HG03060 (cell line): ENCODE measurements around the gene FOXM1.

Source experiments
- ATAC-seq: cut with Tn5 transposase; IDR thresholded peaks from one replicate; pipeline ENCODE4 v1.9.1; 2021; ENCODE audit warnings: low read depth, moderate number of reproducible peaks; ENCODE audit not compliant: unreplicated experiment

The FOXM1 gene

GRCh38 chr12:2844786-2845185 is 32.2 kb downstream of the FOXM1 start:
- ATAC-seq: no peak

GRCh38 chr12:2842948-2843347 is 34.0 kb downstream of the FOXM1 start:
- no peak for ATAC-seq

- no peak for ATAC-seq
Measured at GRCh38 chr12:2841056-2841650, 35.8 kb downstream of the FOXM1 start.

GRCh38 chr12:2836574-2836973 is 40.4 kb downstream of the FOXM1 start:
- ATAC-seq: no peak

GRCh38 chr12:2835691-2836403 is 41.1 kb downstream of the FOXM1 start:
- ATAC-seq: no peak

- no peak for ATAC-seq
Measured at GRCh38 chr12:2834581-2835491, 42.1 kb downstream of the FOXM1 start, which contains the start of gene NRIP2. TSS of gene NRIP2 (minus strand) at chr12:2835035. CDS start at chr12:2834983, 52 bp downstream.

GRCh38 chr12:2833810-2834209 is 43.2 kb downstream of the FOXM1 start:
- no peak for ATAC-seq

GRCh38 chr12:2833327-2833726 is 43.6 kb downstream of the FOXM1 start:
- ATAC-seq: no peak

GRCh38 chr12:2832550-2833127 is 44.3 kb downstream of the FOXM1 start:
- ATAC-seq: no peak

GRCh38 chr12:2829275-2829674 is 47.7 kb downstream of the FOXM1 start:
- no peak for ATAC-seq

- ATAC-seq: no peak
Measured at GRCh38 chr12:2826721-2827515, 50.1 kb downstream of the FOXM1 start.

- ATAC-seq: no peak
Measured at GRCh38 chr12:2826036-2826435, 50.9 kb downstream of the FOXM1 start.

- ATAC-seq: no peak
Measured at GRCh38 chr12:2825132-2825531, 51.8 kb downstream of the FOXM1 start.

- no peak for ATAC-seq
Measured at GRCh38 chr12:2824541-2824940, 52.4 kb downstream of the FOXM1 start.

GRCh38 chr12:2823483-2823882 is 53.5 kb downstream of the FOXM1 start:
- no peak for ATAC-seq

- no peak for ATAC-seq
Measured at GRCh38 chr12:2820432-2820831, 56.5 kb downstream of the FOXM1 start.

GRCh38 chr12:2819810-2820209 is 57.2 kb downstream of the FOXM1 start:
- ATAC-seq: no peak

- no peak for ATAC-seq
Measured at GRCh38 chr12:2813214-2814185, 63.5 kb downstream of the FOXM1 start.
